GM12878 (cell line): ENCODE data around the gene SRP14. TPM values are rescaled to one million over a fixed set of nuclear protein-coding genes. Genes with fewer than 3 reads are reported as not detected.

ENCODE experiments used
- ASH2L ChIP-seq: fragments of 300-600, 200-600 bp; sonication (generic); IDR thresholded peaks from 2 replicates; pipeline ENCODE4 v1.6.1; 2017; ENCODE audit warnings: low read depth, mild to moderate bottlenecking, borderline replicate concordance
- BCL11A ChIP-seq: IDR thresholded peaks from 2 replicates; pipeline ENCODE4 v1.6.1; 2011; ENCODE audit warnings: low read depth, low read length
- BCL3 ChIP-seq: IDR thresholded peaks from 2 replicates; pipeline ENCODE4 v1.6.1; 2011; ENCODE audit warnings: borderline replicate concordance, low read depth, mild to moderate bottlenecking, moderate library complexity, low read length; ENCODE audit not compliant: insufficient read depth, poor library complexity, severe bottlenecking
- BMI1 ChIP-seq: fragments of 450-650 bp; IDR thresholded peaks from 2 replicates; pipeline ENCODE4 v1.6.1; 2016; ENCODE audit warnings: mild to moderate bottlenecking, moderate library complexity, borderline replicate concordance
- BRCA1 ChIP-seq: IDR thresholded peaks from 2 replicates; pipeline ENCODE4 v1.6.1; 2011; ENCODE audit warnings: low read depth, low read length, improper control_type of control experiment
- CBFB ChIP-seq: IDR thresholded peaks from 2 replicates; pipeline ENCODE4 v1.6.1; 2016; ENCODE audit warnings: antibody characterized with exemption, low read depth
- EGR1 ChIP-seq, 2 experiments: IDR thresholded peaks; 1 replicate in 1 of 2; 2 replicates in 1 of 2; pipeline ENCODE4 v1.6.1; 2011 to 2012; ENCODE audit warnings: low read depth in 2 of 2, low read length in 2 of 2, borderline replicate concordance in 1 of 2, mild to moderate bottlenecking in 1 of 2, moderate library complexity in 1 of 2
- ETV6 ChIP-seq, 2 experiments: fragments of 450-650 bp in 1 of 2; IDR thresholded peaks in 1 of 2; conservative IDR thresholded peaks in 1 of 2; 2 replicates each; pipeline ENCODE4 v1.6.1; 2014; ENCODE audit warnings: antibody characterized with exemption in 1 of 2, borderline replicate concordance in 1 of 2, low read depth in 1 of 2, mild to moderate bottlenecking in 1 of 2, moderate library complexity in 1 of 2
- FOXK2 ChIP-seq: fragments of 450-650 bp; IDR thresholded peaks from 2 replicates; pipeline ENCODE4 v1.6.1; 2017; ENCODE audit warnings: mild to moderate bottlenecking, moderate library complexity
- GATAD2B ChIP-seq: fragments of 450-650 bp; conservative IDR thresholded peaks from 2 replicates; pipeline ENCODE4 v1.6.1; 2017; ENCODE audit warnings: low read depth, mild to moderate bottlenecking, moderate library complexity
- MTA2 ChIP-seq: fragments of 450-650 bp; IDR thresholded peaks from 2 replicates; pipeline ENCODE4 v1.6.1; 2016; ENCODE audit warnings: low read depth, mild to moderate bottlenecking, moderate library complexity
- NR2C1 ChIP-seq: fragments of 450-650 bp; IDR thresholded peaks from 2 replicates; pipeline ENCODE4 v1.6.1; 2017; ENCODE audit warnings: antibody characterized with exemption, mild to moderate bottlenecking, moderate library complexity
- NR2F1 ChIP-seq: fragments of 450-650 bp; conservative IDR thresholded peaks from 2 replicates; pipeline ENCODE4 v1.6.1; 2017; ENCODE audit warnings: mild to moderate bottlenecking
- POLR2A ChIP-seq: IDR thresholded peaks from 2 replicates; pipeline ENCODE4 v1.6.1; 2011; ENCODE audit warnings: low read depth, mild to moderate bottlenecking, low read length
- RAD51 ChIP-seq: fragments of 450-650 bp; IDR thresholded peaks from 2 replicates; pipeline ENCODE4 v1.6.1; 2016; ENCODE audit warnings: moderate library complexity, mild to moderate bottlenecking, inconsistent platforms
- RB1 ChIP-seq: fragments of 450-650 bp; formaldehyde crosslinking; IDR thresholded peaks from 2 replicates; pipeline ENCODE4 v1.6.1; 2017; ENCODE audit warnings: mild to moderate bottlenecking, borderline replicate concordance
- SUPT20H ChIP-seq: IDR thresholded peaks from 2 replicates; pipeline ENCODE4 v1.6.1; 2011; ENCODE audit warnings: low read depth, mild to moderate bottlenecking, low read length, moderate library complexity, borderline replicate concordance; ENCODE audit not compliant: control insufficient read depth
- SUZ12 ChIP-seq: fragments of 200-600 bp; sonication (generic); IDR thresholded peaks from one replicate; pipeline ENCODE4 v1.6.1; 2018; ENCODE audit warnings: antibody characterized with exemption, mild to moderate bottlenecking; ENCODE audit not compliant: unreplicated experiment
- TAF1 ChIP-seq: IDR thresholded peaks from 2 replicates; pipeline ENCODE4 v1.6.1; 2011; ENCODE audit warnings: mild to moderate bottlenecking, low read depth, low read length, borderline replicate concordance
- TARDBP ChIP-seq: IDR thresholded peaks from 2 replicates; pipeline ENCODE4 v1.6.1; 2016; ENCODE audit warnings: borderline replicate concordance
- TCF12 ChIP-seq: IDR thresholded peaks from 2 replicates; pipeline ENCODE4 v1.6.1; 2011; ENCODE audit warnings: low read depth, mild to moderate bottlenecking, low read length
- YY1 ChIP-seq: IDR thresholded peaks from 2 replicates; pipeline ENCODE4 v1.6.1; 2011; ENCODE audit warnings: low read depth, mild to moderate bottlenecking, low read length
- ZBTB4 ChIP-seq: fragments of 450-650 bp; formaldehyde crosslinking; IDR thresholded peaks from 2 replicates; pipeline ENCODE4 v1.4.0; 2022; ENCODE audit warnings: mild to moderate bottlenecking, moderate library complexity
- ZNF217 ChIP-seq: fragments of 450-650 bp; IDR thresholded peaks from 2 replicates; pipeline ENCODE4 v1.6.1; 2017; ENCODE audit warnings: antibody characterized with exemption, mild to moderate bottlenecking
- ZNF24 ChIP-seq: fragments of 450-650 bp; IDR thresholded peaks from 2 replicates; pipeline ENCODE4 v1.6.1; 2017; ENCODE audit warnings: antibody characterized with exemption, mild to moderate bottlenecking
- ZNF622 ChIP-seq: fragments of 450-650 bp; IDR thresholded peaks from 2 replicates; pipeline ENCODE4 v1.6.1; 2017; ENCODE audit warnings: mild to moderate bottlenecking, inconsistent platforms
- polyA plus RNA-seq, 11 experiments: library from polyadenylated mRNA; depleted of rRNA in 4 of 11; unstranded in 6 of 11; stranded (reverse) in 5 of 11; fragments of >200 nt; fragmentation: Nextera tagmentation in 4 of 11; fragmentation: Illumina TruSeq in 1 of 11; extraction: Ambion mirVana in 4 of 11; extraction: Trizol in 1 of 11; gene quantifications; 1 replicate in 1 of 11; 2 replicates in 10 of 11; pipeline versions ENCODE4 v1.2.1 to v1.2.3, GENCODE V29; 2011 to 2016; ENCODE audit warnings: inconsistent platforms in 2 of 11, missing spikeins in 2 of 11, low read depth in 1 of 11
- total RNA-seq, 4 experiments: library from RNA; depleted of rRNA in 3 of 4; stranded (reverse); fragments of >200 nt in 3 of 4; fragmentation: Illumina TruSeq in 1 of 4; extraction: Trizol in 1 of 4; gene quantifications; 2 replicates each; pipeline versions ENCODE4 v1.2.1 to v1.2.3, GENCODE V29; 2013 to 2021
- TF ChIP-seq, protein P1 (sequence below): fragments of 450-650 bp; IDR thresholded peaks from 2 replicates; pipeline ENCODE4 v1.6.1; 2016; ENCODE audit warnings: mild to moderate bottlenecking

The SRP14 gene
- total and polyA plus RNA-seq, 10 of the 15 experiments (the other 5 are each of a cell fraction or from before 2014, with no cell fraction given) = 141 to 1,182 (median 493) TPM

GRCh38 chr15:40054855-40055575, 16.0 kb upstream of the SRP14 start (continued):
- TF ChIP-seq ZBTB4 (CRISPR knock-in tag) (no peak), NR2C1 (no peak), BMI1 (no peak), GATAD2B (no peak; the same call in none of the 2 replicates), MTA2 (peak; percentile 13; the same call in 1 of the 2 replicates), BCL11A (peak; percentile 79), TAF1 (no peak), TCF12 (peak; percentile 100), NR2F1 (peak; percentile 88; the same call in 1 of the 2 replicates), ASH2L (no peak), SUPT20H (no peak), TARDBP (peak; percentile 47; the same call in 1 of the 2 replicates), BRCA1 (no peak), ZNF622 (no peak), BCL3 (peak; percentile 14), FOXK2 (no peak), POLR2A (peak; percentile 60), CBFB (peak; percentile 99), RAD51 (no peak), EGR1 (IDR thresholded peaks at IDR 0.05; ENCODE audit: borderline replicate concordance in 1 of 2, low read depth in 2 of 2, low read length in 2 of 2) (0 out of 3 replicates have a peak, but pooled peaks of 1 of the 2 experiments have one; percentile 25), ZNF217 (no peak), YY1 (no peak), SUZ12 (no peak), RB1 (no peak), ETV6 (conservative IDR thresholded peaks at IDR 0.05 in 1 of 2, IDR thresholded peaks at IDR 0.05 in 1 of 2; ENCODE audit: borderline replicate concordance in 1 of 2, low read depth in 1 of 2) (peak in 1 of 2 experiments; percentile 38; a peak in 1 of 4 replicates), ZNF24 (no peak)
- TF ChIP-seq, protein P1, sequence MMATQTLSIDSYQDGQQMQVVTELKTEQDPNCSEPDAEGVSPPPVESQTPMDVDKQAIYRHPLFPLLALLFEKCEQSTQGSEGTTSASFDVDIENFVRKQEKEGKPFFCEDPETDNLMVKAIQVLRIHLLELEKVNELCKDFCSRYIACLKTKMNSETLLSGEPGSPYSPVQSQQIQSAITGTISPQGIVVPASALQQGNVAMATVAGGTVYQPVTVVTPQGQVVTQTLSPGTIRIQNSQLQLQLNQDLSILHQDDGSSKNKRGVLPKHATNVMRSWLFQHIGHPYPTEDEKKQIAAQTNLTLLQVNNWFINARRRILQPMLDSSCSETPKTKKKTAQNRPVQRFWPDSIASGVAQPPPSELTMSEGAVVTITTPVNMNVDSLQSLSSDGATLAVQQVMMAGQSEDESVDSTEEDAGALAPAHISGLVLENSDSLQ = no peak
